HepG2 (cell line): Measurements from ENCODE around the gene MSI2. TPM values are rescaled to one million over a fixed set of nuclear protein-coding genes. Genes with fewer than 3 reads are reported as not detected.

Experiments used
- ATAC-seq: fragments of 200-7000 bp; cut with Tn5 transposase; 3 replicates; pipeline ENCODE4 v1.9.1; 2020; ENCODE audit warnings: mild to moderate bottlenecking, moderate library complexity
- BruUV-seq: library from RNA; stranded (reverse); fragments of 400-500 nt; replicated peaks from 2 replicates; lab custom pipeline; 2021; lab: Mats Ljungman, UMichigan
- CTCF ChIA-PET: fragments of 300-600 bp; formaldehyde crosslinking; extraction: SDS; loops from one replicate; lab custom pipeline; 2021; ENCODE audit warnings: low total read pairs, inconsistent platforms, low intra/inter-chr PET ratio; lab: Yijun Ruan, JAX
- POLR2A ChIA-PET: fragments of 350-600 bp; sonication (Branson Sonifier 250); formaldehyde crosslinking; loops from one replicate; lab custom pipeline; 2020; ENCODE audit warnings: antibody characterized with exemption, inconsistent platforms; lab: Yijun Ruan, JAX
- DNase-seq: peaks from one replicate; pipeline ENCODE4 v3.0.0-alpha.2; 2015; ENCODE audit warnings: low spot score
- FAIRE-seq: peaks from 3 replicates; lab custom pipeline; 2011; peaks lifted over from hg19 to GRCh38; lab: Jason Lieb, UNC
- H2AFZ ChIP-seq: one replicate; pipeline ENCODE4 v1.6.1; 2011; ENCODE audit warnings: low read length, inconsistent platforms
- H3K27ac ChIP-seq: fragments of 300-600 bp; 3 replicates; pipeline ENCODE4 v1.8.0; 2011; ENCODE audit warnings: mixed run types, mild to moderate bottlenecking, mixed read lengths, low read length, inconsistent platforms; ENCODE audit not compliant: insufficient read depth; ENCODE audit errors: extremely low read length
- H3K27me3 ChIP-seq, 2 experiments: fragments of 200-600 bp in 1 of 2; 2 replicates in 1 of 2; 3 replicates in 1 of 2; pipeline versions ENCODE4 v1.6.0 to v1.8.0; 2011; ENCODE audit warnings: low read length in 2 of 2, mild to moderate bottlenecking in 2 of 2, moderate library complexity in 2 of 2, inconsistent platforms in 1 of 2; ENCODE audit not compliant: insufficient read depth in 2 of 2, control insufficient read depth in 1 of 2
- H3K36me3 ChIP-seq, 2 experiments: fragments of 200-600 bp in 1 of 2; replicated peaks in 1 of 2; 2 replicates in 1 of 2; 3 replicates in 1 of 2; pipeline versions ENCODE4 v1.5.1 to v1.8.0; 2011; ENCODE audit warnings: low read length in 2 of 2, inconsistent platforms in 1 of 2; ENCODE audit not compliant: insufficient read depth in 2 of 2, control insufficient read depth in 1 of 2
- H3K4me1 ChIP-seq: 2 replicates; pipeline ENCODE4 v1.5.1; 2012; ENCODE audit warnings: low read length, inconsistent platforms; ENCODE audit not compliant: insufficient read depth
- H3K4me2 ChIP-seq: 2 replicates; pipeline ENCODE4 v1.6.0; 2011; ENCODE audit warnings: low read depth, low read length, inconsistent platforms
- H3K4me3 ChIP-seq, 3 experiments: fragments of 200-600 bp in 1 of 3; sonication (generic), shearing (Covaris generic) in 1 of 3; replicated peaks in 1 of 3; 2 replicates each; pipeline ENCODE4 v1.5.1; 2011 to 2016; ENCODE audit warnings: low read length in 3 of 3, inconsistent platforms in 2 of 3, low read depth in 2 of 3, mild to moderate bottlenecking in 2 of 3, control low read depth in 1 of 3, mixed read lengths in 1 of 3; ENCODE audit not compliant: insufficient read depth in 1 of 3
- H3K79me2 ChIP-seq: one replicate; pipeline ENCODE4 v1.6.1; 2011; ENCODE audit warnings: low read length, inconsistent platforms; ENCODE audit not compliant: insufficient read depth
- H3K9ac ChIP-seq: 2 replicates; pipeline ENCODE4 v1.6.0; 2011; ENCODE audit warnings: mild to moderate bottlenecking, low read depth, low read length, inconsistent platforms; ENCODE audit not compliant: insufficient read depth
- H3K9me3 ChIP-seq: 2 replicates; pipeline ENCODE4 v1.5.1; 2012; ENCODE audit warnings: mild to moderate bottlenecking, low read length
- H4K20me1 ChIP-seq: 2 replicates; pipeline ENCODE4 v1.6.0; 2011; ENCODE audit warnings: inconsistent platforms, mild to moderate bottlenecking, low read length, moderate library complexity; ENCODE audit not compliant: insufficient read depth
- CREB1 ChIP-seq, 2 experiments: fragments of 450-650 bp in 1 of 2; IDR thresholded peaks; 2 replicates each; pipeline ENCODE4 v1.6.1; 2016 to 2017; ENCODE audit warnings: control low read depth in 1 of 2, mild to moderate bottlenecking in 1 of 2, missing compliant biosample characterization in 1 of 2, missing genetic modification characterization in 1 of 2
- GTF2F1 ChIP-seq: fragments of 150-350 bp; IDR thresholded peaks from 2 replicates; pipeline ENCODE4 v1.6.1; 2014; ENCODE audit warnings: low read length
- TGIF2 ChIP-seq: IDR thresholded peaks from 2 replicates; pipeline ENCODE4 v1.6.1; 2016; ENCODE audit warnings: control low read depth, missing compliant biosample characterization
- ZBTB21 ChIP-seq: sonication (generic); formaldehyde crosslinking; IDR thresholded peaks from 2 replicates; pipeline ENCODE4 v1.4.0; 2020; ENCODE audit warnings: missing genetic modification reagents
- ZHX1 ChIP-seq: sonication (generic); formaldehyde crosslinking; IDR thresholded peaks from 2 replicates; pipeline ENCODE4 v1.8.1; 2022; ENCODE audit warnings: low read depth, mild to moderate bottlenecking, missing genetic modification reagents
- WGBS: methylation state at CpG from one replicate; pipeline ENCODE4 v1.1.6; 2017; ENCODE audit warnings: low lambda C conversion rate; 5-methylcytosine and 5-hydroxymethylcytosine counted together
- in situ Hi-C: cut with HindIII; loops from 2 replicates; pipeline ENCODE4 v1.10.0; 2017; ENCODE audit warnings: low pct_unique_long_range_greater_than_20kb; ENCODE audit not compliant: extremely low pct_ligation_motif_present
- intact Hi-C: fragments of 100-400 bp; cut with micrococcal nuclease; formaldehyde crosslinking; loops from one replicate; pipeline ENCODE4 v1.10.0; 2022; ENCODE audit not compliant: unreplicated experiment
- polyA plus RNA-seq, 8 experiments: library from polyadenylated mRNA; depleted of rRNA in 3 of 8; stranded (reverse) in 7 of 8; unstranded in 1 of 8; fragments of >200 nt; fragmentation: Illumina TruSeq in 4 of 8; extraction: Trizol in 4 of 8; gene quantifications; 2 replicates each; pipeline versions ENCODE4 v1.2.1 to v1.2.3, GENCODE V29; 2011 to 2016; ENCODE audit warnings: low read depth in 4 of 8, missing spikeins in 1 of 8, mixed read lengths in 1 of 8; ENCODE audit not compliant: insufficient read depth in 1 of 8
- total RNA-seq, 5 experiments: library from RNA; depleted of rRNA; stranded (reverse); fragments of >200 nt; fragmentation: Illumina TruSeq; extraction: Trizol; gene quantifications; 2 replicates each; pipeline ENCODE4 v1.2.3, GENCODE V29; 2016; ENCODE audit warnings: low read depth in 1 of 5

MSI2 gene
- total and polyA plus RNA-seq, 2 of the 13 experiments (the other 11 are each of a cell fraction or from before 2014, with no cell fraction given) = 77.5 to 78.4 TPM

DNA sequence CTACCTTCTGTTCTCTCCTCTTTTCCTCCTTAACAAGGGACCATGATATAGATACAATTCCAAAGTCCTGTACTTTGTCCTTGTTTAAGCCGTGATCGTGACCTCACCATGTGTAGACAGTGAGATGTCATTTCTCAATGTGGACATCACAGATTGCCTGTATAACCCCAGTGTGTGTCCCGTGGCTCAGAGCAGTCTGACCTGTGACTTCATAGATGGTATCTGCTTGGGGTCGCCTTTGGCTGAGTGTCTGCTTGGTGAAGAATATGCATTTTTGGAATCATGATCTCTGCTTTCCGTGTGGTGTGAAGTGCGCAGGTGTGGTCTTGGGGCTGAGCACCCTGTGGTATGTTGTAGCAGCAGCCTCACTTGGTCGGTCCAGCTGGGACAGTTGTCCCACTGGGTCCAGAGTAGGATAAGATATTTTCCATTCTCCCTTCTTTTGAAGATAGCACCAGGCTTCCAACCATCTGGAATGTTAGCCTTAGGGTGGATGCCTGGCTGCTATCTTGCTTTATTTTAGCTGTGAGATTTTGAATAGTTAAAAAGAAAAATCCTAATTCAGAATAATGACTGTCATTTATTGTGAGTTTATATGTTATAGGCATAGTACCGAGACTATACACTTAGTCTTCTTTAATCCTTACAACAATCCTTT is 13.4 kb downstream of the MSI2 start:
- POLR2A ChIA-PET = interaction anchor here (1.6 to 3.0 kb wide), 2 partner anchors 8 to 13 kb away, joined by 5 to 13 read pairs; partner anchors contain the start of gene MSI2
- H3K4me3 ChIP-seq = no peak overlapping the region
- DNase-seq = no peak
- ATAC-seq = no peak; the same call in 1 of the 3 replicates
- H3K9me3 ChIP-seq = no peaks in the 10 kb centered on the region
- intact Hi-C loops (no loop called here), in situ Hi-C loops (no loop called here)
- H2AFZ ChIP-seq = no peak overlapping the region
- H3K36me3 ChIP-seq = peaks cover 44 to 87% of the 10 kb centered on the region in 2 experiments
- 94% methylated on average over 8 of the region's 8 CpGs for whole genome bisulfite sequencing
- H3K4me1 ChIP-seq = peaks cover 34% of the 10 kb centered on the region
- peaks cover 24% of the 10 kb centered on the region for H4K20me1 ChIP-seq
- CTCF ChIA-PET = no interaction called here
- H3K9ac ChIP-seq = no peak overlapping the region
- H3K4me2 ChIP-seq = no peak overlapping the region
- BruUV-seq = no TSS peak
- H3K79me2 ChIP-seq = peaks cover 69% of the 10 kb centered on the region
- H3K27me3 ChIP-seq = no peaks in the 10 kb centered on the region
- no peak overlapping the region for H3K27ac ChIP-seq
- TF ChIP-seq ZHX1 (CRISPR knock-in tag) = 0 out of 2 replicates have a peak, but pooled peaks have one; percentile 49
- peak; percentile 83 for TF ChIP-seq ZBTB21
- TF ChIP-seq TGIF2 (CRISPR knock-in tag) = no peak
- TF ChIP-seq GTF2F1 = no peak
- TF ChIP-seq CREB1 (IDR thresholded peaks at IDR 0.05) = 0 out of 2 replicates have a peak, but pooled peaks have one; percentile 5
- TF ChIP-seq CREB1 (CRISPR knock-in tag; IDR thresholded peaks at IDR 0.05) = 0 out of 2 replicates have a peak, but pooled peaks have one; percentile 18
- FAIRE-seq = no peak
